ENCODE measurements around the gene DLGAP1. TPM values are rescaled to one million over a fixed set of nuclear protein-coding genes. Genes with fewer than 3 reads are reported as not detected.

The DLGAP1 gene
- total and polyA plus RNA-seq, 4 donors = 0.06 to 1.2 (median 0.17) TPM; not detected in 1

- Histone ChIP-seq H3K4me1 (ENCODE audit: control insufficient read depth in 4 of 4, insufficient read depth in 4 of 4, low read length in 3 of 4) (no peaks in the 10 kb centered on the region), H3K9me3 (ENCODE audit: control insufficient read depth in 4 of 4, low read length in 3 of 4) (no peaks in the 10 kb centered on the region), H3K27me3 (ENCODE audit: control insufficient read depth in 4 of 4, insufficient read depth in 4 of 4, low read length in 3 of 4) (no peaks in the 10 kb centered on the region), H3K4me3 (ENCODE audit: low read depth in 1 of 3, low read length in 3 of 3) (no peak overlapping the region), H3K36me3 (ENCODE audit: control insufficient read depth in 4 of 4, insufficient read depth in 3 of 4, low read depth in 1 of 4, low read length in 3 of 4) (no peaks in the 10 kb centered on the region), H3K27ac (ENCODE audit: low read depth in 1 of 2, low read length in 2 of 2) (no peak overlapping the region), H3K9ac (ENCODE audit: low read depth in 1 of 2, low read length in 2 of 2) (no peak overlapping the region)
- DNase-seq (ENCODE audit: low spot score) = no peak
- no peak for TF ChIP-seq JUND (IDR thresholded peaks at IDR 0.05)
- 64% methylated on average over 2 of the region's 2 CpGs for WGBS
These were observed 579.1 kb downstream of the DLGAP1 start for GRCh38 chr18:3875961-3876360.

- Histone ChIP-seq H3K4me3 (ENCODE audit: low read depth in 1 of 3, low read length in 3 of 3) (no peak overlapping the region), H3K9ac (ENCODE audit: low read depth in 1 of 2, low read length in 2 of 2) (no peak overlapping the region), H3K36me3 (ENCODE audit: control insufficient read depth in 4 of 4, insufficient read depth in 3 of 4, low read depth in 1 of 4, low read length in 3 of 4) (no peaks in the 10 kb centered on the region), H3K4me1 (ENCODE audit: control insufficient read depth in 4 of 4, insufficient read depth in 4 of 4, low read length in 3 of 4) (no peaks in the 10 kb centered on the region), H3K27me3 (ENCODE audit: control insufficient read depth in 4 of 4, insufficient read depth in 4 of 4, low read length in 3 of 4) (no peaks in the 10 kb centered on the region), H3K9me3 (ENCODE audit: control insufficient read depth in 4 of 4, low read length in 3 of 4) (no peaks in the 10 kb centered on the region), H3K27ac (ENCODE audit: low read depth in 1 of 2, low read length in 2 of 2) (no peak overlapping the region)
- no peak for DNase-seq (ENCODE audit: low spot score)
- WGBS = 36% methylated on average over 2 of the region's 2 CpGs
- TF ChIP-seq RAD21 (IDR thresholded peaks at IDR 0.05) (no peak), NR2F2 (IDR thresholded peaks at IDR 0.05) (no peak), EGR1 (IDR thresholded peaks at IDR 0.05; ENCODE audit: low read depth in 2 of 2) (no peak), GABPA (IDR thresholded peaks at IDR 0.05 in 1 of 2, conservative IDR thresholded peaks at IDR 0.05 in 1 of 2) (no peak), FOXA2 (IDR thresholded peaks at IDR 0.05) (no peak), RXRA (IDR thresholded peaks at IDR 0.05) (no peak), MAX (IDR thresholded peaks at IDR 0.05) (no peak), HNF4A (conservative IDR thresholded peaks at IDR 0.05) (no peak), TAF1 (conservative IDR thresholded peaks at IDR 0.05) (no peak), JUND (IDR thresholded peaks at IDR 0.05) (no peak), YY1 (IDR thresholded peaks at IDR 0.05) (no peak), FOXA1 (IDR thresholded peaks at IDR 0.05) (no peak), CTCF (IDR thresholded peaks at IDR 0.05; ENCODE audit: low read depth, low read length, missing input control) (no peak), SP1 (IDR thresholded peaks at IDR 0.05) (no peak), ATF3 (IDR thresholded peaks at IDR 0.05) (no peak), REST (IDR thresholded peaks at IDR 0.05) (no peak), HNF4G (IDR thresholded peaks at IDR 0.05) (no peak)
These were observed 579.7 kb downstream of the DLGAP1 start for GRCh38 chr18:3875376-3875775.

Measured in liver (tissue), 9 donors.